Right renal cortex interstitium (tissue), 3 donors: ENCODE measurements around the gene CHST11. TPM values are rescaled to one million over a fixed set of nuclear protein-coding genes. Genes with fewer than 3 reads are reported as not detected.

Experiments used
- DNase-seq, 3 donors: peaks; one replicate each; pipeline ENCODE4 v3.0.0-alpha.2; 2013; ENCODE audit warnings: low read depth in 3 of 3, low spot score in 2 of 3
- polyA plus RNA-seq, 3 donors: library from polyadenylated mRNA; unstranded; fragments of 120-200 nt; gene quantifications; one replicate each; pipeline ENCODE4 v1.2.1, GENCODE V29; 2013; ENCODE audit not compliant: insufficient read length in 3 of 3

Gene CHST11
- polyA plus RNA-seq, 3 donors, result 7.3 to 8.6 (median 8.0) TPM

DNA sequence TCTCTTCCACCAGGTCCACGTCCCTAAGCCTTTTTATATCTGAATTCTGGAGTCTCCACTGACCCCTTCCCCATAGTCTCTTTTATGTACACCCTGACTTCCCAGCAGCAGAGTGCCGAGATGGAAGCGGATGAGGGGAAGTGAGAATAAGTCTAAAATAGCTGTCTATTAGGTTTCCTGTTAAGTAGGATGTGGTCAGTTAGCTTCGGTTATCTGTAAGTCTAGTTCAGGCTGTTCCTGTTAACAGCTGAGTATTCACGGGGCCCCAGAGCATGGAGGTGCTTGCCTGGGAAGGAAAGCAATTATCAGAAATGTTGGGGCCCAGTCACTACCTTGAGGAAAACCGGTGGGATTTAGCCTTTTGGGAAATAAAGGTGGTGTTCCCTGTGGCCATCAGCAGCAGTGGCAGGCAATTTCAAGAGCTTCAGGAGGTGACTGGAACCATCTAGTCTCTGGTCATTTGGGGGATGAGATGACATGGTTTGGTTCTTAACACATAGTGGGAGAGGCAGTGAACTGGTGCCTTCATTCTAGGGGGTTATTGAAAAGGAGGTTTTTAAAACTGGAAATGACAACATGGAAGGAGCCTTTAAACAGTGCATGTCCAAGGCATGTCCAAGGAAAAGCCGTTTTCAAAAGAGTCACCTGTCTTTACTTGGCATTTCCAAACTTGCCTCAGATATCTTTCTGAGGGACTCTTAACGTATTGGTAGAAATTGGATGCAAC is 21.8 kb downstream of the CHST11 start:
- no peak for DNase-seq

DNA sequence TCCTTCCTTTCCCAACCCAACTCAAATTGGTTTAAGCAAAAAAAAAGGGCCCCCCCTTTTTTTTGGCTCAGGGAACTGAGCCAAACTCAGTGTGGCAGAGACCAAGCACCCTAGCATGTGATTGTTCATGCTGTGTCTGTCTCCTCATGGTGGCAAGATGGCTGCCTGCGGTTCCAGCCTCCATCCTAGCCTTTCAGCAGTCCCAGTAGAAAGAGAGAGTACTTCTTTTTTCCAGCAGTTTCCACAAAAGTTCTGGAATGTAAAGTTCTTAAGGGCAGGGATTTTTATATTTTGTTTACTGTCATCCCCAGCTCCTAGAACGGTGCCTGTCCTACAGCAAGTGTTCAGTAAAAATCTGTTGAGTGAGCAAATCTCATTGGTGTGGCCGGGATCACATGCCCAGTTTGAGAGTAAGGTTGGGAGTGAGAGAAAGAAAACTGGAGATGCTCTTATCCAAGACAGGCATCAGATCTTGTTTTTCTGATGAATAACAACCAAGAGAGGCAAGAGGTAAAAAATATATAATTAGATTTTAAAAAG is 22.4 kb downstream of the CHST11 start:
- no peak for DNase-seq

DNA sequence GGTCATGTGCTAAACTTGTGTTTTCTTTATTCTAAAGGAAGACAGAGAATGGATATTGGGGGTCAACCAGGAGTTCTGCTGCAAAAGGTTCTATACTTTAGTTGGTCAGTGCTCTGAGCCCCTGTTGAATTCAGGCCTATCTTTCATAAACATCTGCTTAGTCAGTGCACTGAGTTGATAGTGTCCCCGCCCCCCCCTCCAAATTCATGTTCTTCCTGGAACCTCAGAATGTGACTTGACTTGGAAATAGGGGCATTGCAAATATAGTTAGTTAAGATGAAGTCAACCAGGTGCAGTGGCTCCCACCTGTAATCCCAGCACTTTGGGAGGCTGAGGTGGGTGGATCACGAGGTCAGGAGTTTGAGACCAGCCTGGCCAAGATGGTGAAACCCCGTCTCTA is 23.3 kb downstream of the CHST11 start:
- DNase-seq, result no peak

DNA sequence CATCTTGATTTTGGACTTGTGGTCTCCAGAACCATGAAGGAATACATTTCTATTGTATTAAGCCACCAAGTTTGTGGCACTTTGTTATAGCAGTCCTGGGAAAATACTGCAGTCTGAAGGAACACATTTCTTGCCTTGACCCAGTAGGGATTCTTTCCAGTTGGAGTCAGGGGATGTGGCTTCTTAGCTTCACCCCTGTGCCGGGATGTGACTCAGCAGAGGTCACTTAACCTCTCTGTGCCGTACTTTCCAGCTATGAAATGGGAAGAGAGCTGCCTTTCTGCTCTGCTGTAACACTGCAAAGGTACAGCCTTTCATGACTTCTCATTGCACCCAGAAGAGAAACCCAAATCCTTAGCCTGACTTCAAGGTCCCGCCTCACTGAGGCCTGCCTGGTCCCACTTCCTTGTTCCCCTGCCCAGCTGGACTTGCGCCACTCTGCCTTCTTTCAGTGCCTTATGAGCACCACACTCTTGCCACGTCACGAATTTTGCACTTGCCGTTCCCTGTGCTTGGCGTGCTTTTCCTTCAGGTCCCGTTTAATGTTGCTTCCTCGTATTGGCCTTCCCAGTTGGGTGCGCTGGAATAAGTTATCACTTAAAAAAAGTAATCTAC is 24.2 kb downstream of the CHST11 start:
- no peak for DNase-seq

DNA sequence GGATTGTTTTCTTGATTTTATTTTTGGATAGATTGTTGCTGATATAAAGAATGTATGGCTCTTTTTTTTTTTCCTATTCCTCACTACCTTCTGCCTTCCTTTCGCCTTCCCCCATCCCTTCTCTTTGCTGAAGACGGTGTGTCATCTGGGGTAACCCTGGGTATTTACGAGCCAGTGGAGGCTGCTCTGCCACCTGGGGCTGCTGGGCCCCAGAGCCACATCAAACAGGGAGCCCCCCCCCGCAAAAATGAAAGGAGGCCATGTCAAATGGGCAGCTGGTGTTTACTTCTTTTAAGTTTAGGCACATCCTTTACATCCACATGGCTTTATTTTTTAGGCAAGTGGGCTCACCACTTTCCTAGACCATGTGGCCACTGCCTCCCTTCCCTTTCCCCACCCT is 25.4 kb downstream of the CHST11 start:
- DNase-seq, result no peak

DNA sequence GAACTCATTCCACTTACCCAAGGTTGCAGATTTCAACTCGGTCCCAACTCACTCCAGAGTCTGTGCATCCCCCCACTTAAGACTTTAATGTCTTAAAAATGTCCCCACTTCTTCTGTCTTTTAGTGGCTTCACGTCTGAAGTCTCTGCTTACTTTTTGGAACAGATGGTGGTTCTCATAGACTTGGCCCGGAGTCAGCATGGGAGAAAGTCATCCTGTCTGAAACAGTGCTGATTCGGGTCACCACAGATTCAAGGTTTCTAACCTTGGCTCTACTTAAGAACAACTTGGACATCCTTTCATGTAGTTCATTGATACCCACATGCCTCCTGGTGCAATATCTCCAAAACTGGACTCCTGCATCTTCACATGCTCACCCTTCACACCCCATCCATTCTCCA is 26.0 kb downstream of the CHST11 start:
- DNase-seq, result no peak

DNA sequence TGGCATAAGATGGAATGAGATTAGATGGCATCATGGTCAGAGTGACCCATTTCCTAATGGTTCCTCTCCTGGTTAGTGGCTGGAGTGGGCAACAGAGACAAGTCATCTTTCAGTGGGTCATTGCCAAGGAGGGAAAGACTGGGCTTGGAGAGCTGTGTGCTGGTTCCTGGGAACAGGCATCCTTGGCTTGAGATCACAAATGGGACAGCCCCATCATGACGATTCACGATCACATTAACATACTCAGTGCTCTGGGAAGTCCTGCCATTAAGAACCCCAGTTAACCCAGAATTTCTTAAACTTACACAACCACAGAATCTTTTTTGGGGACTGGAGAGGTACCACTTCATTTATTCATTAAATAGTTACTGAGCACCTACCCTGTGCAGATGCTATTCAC is 27.3 kb downstream of the CHST11 start:
- DNase-seq, result no peak

DNA sequence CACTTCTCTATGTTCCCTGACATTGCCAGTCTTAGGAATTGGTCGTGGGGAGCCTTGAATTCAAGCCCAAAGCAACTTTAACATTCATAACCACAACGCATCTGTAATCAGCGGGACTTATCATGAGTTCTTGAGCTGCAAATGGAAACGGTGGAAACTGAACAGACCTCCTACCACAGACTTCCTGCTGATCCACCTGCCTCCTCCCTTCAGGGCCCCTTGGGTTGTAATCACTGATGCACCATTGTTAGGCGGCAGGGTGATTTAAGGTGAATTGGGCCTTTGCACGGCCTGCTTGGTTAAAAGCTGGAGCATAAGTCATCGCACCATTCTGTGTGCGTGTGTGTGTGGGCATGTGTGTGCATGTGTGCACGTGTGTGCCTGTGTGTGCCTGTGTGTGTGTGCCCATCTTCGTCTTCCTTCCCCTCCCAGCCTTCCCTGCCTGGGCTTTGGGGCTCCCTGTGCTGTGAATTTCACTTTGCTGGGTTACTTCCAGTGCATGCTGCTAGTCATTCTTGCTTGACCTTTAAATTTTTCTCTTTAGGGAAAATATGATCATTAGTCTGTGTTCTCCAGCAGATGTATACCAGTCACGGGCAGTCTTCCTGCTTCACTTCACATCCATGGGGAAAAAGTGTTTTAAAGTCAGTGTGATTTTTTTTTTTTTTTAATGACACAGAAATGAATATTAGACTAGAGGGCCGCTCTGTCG is 29.1 kb downstream of the CHST11 start:
- no peak for DNase-seq

DNA sequence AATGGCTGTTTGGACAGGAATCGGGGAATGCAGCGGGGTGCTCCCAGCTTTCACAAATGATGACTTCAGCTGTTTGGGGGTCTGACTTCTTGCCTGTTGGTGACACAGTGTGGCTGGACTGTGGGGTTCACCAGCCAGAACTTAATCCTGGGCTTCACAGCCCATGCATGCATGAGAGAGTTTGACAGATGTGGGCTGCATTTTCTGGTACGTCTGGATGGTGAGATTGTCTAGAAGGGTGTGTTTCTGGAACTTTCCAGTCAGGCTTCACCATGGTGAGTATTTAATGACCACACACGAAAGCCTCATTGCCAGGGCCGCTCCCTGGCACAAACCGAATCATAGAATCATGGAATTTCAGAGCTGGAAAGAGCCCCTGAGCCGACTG is 29.6 kb downstream of the CHST11 start:
- no peak for DNase-seq

DNA sequence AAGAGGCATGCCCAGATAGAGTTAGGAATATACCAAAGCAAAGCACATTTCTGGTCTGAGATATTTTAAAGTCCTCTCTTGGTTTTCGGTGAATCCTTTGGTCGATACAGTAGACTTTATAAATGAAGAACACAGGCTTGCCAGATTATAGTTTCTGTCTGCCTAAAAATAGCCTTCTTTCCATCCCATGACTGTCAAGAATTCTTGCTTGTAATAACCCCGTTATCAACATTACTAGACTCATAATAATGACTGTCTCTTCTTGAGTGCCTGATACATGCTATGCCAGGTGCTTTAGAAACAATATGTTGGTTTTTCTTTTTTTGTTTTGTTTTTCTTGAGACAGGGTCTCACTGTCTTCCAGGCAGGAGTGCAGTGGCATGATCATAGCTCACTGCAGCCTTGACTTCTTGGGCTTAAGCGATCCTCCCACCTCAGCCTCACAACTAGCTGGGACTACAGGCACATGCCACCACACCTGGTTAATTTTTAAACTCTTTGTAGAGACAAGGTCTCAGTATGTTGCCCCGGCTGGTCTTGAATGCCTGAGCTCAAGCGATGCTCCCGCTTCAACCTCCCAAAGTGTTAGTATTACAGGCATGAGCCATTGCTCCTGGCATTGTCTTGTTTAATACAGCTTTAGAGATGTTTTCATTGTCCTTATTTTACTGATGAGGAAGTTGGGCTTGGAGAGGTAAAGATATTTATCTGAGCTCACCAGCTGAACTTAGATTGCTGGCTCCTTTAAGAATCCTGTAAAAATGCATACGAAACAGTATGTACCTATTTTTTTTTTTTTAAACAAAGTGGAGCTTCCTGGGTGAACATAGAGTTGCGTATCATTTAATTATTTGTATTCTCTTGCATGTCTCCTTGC is 30.4 kb downstream of the CHST11 start:
- no peak for DNase-seq

DNA sequence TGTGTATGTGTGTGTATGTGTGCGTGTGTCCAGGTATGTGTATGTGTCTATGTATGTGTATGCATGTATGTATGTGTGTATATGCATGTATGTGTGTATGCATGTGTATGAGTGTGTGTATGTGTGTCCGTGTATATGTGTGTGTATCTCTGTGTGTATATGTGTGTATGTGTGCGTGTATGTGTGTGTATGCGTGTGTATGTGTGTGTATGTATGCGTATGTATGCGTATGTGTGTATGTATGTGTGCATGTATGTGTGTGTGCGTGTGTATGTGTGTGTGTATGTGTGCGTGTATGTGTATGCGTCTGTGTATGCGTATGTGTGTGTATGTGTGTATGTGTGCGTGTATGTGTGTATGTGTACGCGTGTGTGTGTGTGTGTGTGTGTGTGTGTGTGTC is 31.6 kb downstream of the CHST11 start:
- DNase-seq, result no peak

DNA sequence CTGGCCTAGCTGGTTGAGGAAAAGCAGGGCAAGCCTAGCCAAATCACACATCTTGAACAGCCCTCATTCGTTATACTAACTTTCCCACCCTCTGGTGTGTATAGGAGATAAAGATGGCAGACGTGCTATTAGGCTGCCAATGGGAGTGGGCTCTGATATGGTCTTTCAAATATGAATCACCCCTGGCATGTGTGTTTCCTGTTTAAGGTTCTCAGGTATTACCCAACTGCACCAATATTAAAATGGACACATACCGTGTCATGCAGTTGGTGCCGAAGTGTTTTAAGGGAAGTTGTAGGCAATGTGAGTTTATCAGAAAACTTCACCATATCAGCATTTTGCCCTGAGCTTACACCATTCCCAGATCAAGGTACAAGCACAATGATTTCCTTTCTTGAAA is 33.4 kb downstream of the CHST11 start:
- no peak for DNase-seq

DNA sequence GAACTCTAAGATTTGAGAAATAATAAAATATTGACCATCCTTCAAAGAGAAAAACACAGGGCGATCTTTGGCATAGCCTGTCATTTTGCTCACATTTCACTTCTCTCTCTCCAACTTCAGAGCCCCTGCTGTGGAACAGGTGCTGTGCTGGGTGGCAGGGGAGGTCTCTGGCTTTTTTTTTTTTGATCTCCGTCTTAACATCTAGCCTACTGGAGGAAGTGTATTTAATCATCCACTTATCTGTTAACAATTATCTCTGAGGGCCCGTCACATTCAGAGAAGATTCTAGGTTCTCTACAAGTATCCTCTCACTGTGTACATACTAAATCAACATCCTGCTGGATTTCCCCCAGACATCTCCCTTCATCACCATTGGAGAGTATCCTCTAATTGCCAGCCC is 34.1 kb downstream of the CHST11 start:
- no peak for DNase-seq

DNA sequence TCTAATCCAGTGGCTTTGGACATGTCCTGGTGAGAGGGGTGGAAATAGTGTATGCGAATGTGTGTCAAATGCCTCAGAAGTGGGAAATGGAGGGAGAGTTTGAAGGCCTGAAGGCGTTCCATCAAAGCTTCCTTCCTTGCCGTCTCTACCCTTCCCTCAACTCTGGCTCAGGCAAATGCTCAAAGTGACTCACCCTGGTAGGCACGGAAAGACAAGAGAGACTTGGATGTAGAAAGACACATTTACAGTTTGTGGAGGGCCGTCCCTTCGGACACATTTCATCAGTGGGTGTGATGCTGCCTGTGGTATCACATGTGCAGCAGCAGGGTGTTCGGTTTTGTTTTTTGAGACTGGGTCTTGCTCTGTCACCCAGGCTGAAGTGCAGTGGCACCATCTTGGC is 36.7 kb downstream of the CHST11 start:
- no peak for DNase-seq

DNA sequence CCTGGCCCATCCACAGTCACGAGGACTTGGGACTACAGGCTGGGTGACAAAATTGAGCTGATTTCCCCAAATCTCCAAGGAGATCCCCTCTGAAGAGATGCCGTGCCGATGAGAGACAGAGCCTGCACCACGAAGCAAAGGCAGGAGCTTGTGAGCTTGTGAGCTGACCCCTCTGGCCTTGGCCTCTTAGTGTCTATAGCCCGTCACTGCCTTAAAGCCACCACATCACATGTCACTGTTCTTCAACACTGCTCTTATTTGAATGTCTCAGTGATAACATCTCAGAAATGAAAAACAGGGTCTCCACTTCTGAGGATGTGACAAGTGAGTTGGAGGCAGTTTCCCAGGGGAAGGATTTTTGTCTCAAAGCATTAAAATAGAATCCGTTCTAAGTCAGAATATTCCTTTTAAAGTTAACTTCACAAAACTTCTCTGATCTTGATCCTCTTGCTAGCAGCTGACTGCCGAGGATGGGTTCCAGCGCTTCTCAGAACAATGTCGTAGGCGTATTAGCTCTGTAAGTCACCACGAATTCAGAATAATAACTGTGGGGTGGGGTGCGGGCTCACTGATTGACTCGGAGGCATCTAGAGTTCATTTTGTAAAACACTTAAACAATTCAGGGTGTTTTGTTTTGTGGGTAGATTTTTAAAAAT is 37.5 kb downstream of the CHST11 start:
- no peak for DNase-seq

DNA sequence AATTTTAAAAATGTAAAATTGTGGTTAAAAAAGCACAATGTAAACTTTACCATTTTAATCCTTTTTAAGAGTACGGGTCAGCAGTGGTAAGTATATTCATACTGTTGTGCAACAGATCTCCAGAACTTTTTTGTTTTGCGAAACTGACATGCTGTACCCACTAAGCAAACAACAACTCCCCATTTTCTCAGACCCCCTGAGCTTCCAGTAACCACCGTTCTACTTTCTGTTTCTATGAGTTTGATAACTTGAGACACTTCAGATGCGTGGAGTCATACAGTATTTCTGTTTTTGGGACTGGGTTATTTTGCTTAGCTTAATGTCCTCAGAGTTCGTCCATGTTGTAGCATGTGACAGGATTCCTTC is 38.0 kb downstream of the CHST11 start:
- no peak for DNase-seq

DNA sequence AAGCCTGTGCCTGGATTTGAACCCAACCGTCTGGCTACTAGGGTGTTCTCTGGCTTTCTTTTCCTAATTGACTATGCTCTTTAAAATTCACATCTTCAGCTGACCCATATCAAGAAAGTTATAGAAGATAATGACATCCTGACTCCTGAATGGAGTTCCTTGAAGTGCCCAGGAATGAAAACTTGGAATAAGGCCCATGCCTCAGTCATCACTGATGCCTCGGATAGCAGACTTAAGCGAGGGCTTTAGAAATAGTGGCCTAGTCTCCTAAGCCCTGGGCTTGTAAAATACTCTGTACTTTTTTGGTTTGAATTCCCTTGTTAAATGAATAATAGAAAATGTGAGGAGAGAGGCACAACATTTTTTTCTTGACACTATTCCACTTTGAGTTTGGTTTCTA is 39.0 kb downstream of the CHST11 start:
- no peak for DNase-seq

DNA sequence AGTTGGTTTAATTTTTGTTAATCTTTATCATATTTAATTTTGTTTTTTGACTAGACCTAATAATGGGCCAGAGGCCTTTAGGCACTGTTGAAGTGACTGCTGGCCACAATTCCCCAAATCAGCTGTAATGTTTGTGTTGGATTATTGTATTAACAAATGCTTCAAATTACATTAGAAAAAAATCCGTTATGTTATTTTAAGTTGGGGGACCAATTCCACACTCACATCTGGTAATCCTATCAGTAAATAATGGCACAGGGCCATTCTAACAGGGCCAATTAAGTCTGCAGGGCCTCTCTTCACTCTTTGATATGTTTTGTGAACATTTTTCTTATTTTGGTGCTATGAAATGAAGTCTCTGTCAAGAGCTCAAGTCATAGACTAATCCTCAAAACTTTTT is 39.6 kb downstream of the CHST11 start:
- DNase-seq, result no peak

DNA sequence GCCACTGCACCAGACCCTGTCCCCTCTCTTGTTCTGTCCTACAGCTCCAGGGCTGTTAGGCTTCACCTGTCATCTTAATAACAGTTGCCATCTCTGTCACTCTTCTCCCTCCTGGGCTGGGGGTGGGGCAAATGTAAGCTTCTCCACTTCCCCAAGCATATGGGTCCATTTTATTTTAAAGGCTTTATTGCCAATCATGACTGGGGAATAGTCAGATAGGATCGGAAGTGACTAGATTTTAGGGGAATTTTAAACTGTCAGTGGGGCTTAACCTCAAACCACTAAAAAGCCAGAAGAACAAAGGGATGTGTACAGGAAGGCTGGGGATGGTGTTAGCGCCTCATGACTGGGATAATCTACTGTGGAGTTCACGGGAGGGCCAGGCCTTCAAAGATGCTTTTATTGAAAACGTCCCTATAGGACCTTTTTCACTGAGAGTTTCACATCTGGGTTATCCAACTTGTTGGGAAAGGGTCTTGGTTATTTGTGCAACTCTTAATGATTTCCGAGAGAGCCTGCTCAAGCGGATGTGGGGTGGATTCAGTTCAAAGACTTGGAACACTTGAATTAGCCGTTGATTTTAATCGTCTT is 41.6 kb downstream of the CHST11 start:
- no peak for DNase-seq

DNA sequence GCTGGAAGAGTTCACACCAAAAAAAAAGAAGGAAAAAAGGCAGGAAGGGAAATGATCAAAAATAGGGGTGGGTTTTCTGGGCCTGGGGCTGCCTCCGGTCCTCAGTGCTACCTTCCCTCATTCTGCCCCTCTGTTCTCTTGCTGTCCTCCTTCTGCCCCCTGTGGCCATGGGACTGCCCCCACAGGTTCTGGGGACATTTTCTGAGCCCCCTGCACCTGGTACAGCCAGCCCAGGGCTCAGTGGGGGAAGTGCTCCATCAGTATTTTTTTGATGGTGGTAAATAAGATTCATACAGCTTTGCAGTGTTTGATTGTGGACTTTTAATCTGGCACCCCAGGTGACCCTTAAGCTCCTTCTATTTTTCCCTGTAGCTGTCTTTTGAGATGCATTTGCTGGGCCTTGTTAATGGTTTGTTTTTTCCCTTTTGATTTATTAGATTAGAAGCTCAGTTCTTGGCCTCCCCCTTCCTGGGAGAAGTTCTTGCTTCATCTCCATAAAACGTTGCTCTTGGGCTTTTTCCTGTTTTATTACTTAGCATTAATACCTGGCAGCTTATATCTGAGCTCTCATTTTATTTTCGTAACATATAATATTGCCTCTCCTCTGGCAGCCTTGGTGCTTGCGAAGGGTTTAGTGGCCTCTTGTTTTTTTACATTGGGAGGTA is 43.1 kb downstream of the CHST11 start:
- no peak for DNase-seq
